H1 (cell line): ENCODE results near the gene GALE. TPM values are rescaled to one million over a fixed set of nuclear protein-coding genes. Genes with fewer than 3 reads are reported as not detected.

Source experiments
- CEBPB ChIP-seq: IDR thresholded peaks from 2 replicates; pipeline ENCODE4 v1.6.1; 2012; ENCODE audit warnings: low read depth, low read length
- polyA plus RNA-seq, 7 experiments: library from polyadenylated mRNA; depleted of rRNA in 3 of 7; stranded (reverse) in 5 of 7; unstranded in 2 of 7; fragments of >200 nt in 5 of 7; fragments of 200-250 nt in 2 of 7; gene quantifications; 1 replicate in 5 of 7; 2 replicates in 1 of 7; 4 replicates in 1 of 7; pipeline versions ENCODE4 v1.2.1 to v1.2.3, GENCODE V29; 2011 to 2013; ENCODE audit warnings: missing spikeins in 2 of 7, mixed read lengths in 2 of 7
- total RNA-seq: library from RNA; stranded (reverse); fragmentation: NEBNext Ultra II Directional; extraction: Animal tissue kit (Norgen Biotek cat#: 25700); gene quantifications from 2 replicates; pipeline ENCODE4 v1.2.1, GENCODE V29; 2021

The GALE gene
- total and polyA plus RNA-seq, 2 of the 8 experiments (the other 6 are each of a cell fraction or from before 2014, with no cell fraction given): 26.0 to 33.9 TPM

DNA sequence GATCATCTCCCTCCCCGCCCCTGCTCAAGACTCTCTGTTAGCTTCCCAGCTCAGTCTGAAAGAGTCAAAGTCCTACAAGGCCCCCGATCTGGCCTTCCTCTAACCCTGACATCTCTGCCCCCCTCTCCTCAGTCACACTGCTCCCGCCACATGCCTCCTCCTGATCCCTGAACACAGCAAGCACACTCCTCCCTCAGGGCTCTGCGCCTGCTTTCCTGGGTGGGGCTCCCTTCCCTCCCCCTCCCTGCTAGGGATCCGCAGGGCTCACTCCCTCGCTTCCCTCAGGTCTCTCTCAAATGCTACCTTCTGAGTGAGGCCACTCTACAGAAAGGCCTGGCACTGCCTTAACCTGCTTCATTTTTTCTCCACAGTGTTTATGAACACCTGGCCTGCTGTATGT, 5.7 kb upstream of the GALE start (continued):
- TF ChIP-seq CEBPB: no peak
- TF ChIP-seq, all 59 proteins: peak for 0
